Occipital lobe (tissue), 2 donors: ENCODE results near the gene RILPL2. TPM values are rescaled to one million over a fixed set of nuclear protein-coding genes. Genes with fewer than 3 reads are reported as not detected.
"Not testable (repeated sequence)": the region's sequence is repeated elsewhere in the genome, so short reads cannot be mapped to it uniquely, and the experiment has no call there.

ENCODE experiments used
- DNase-seq: peaks from one replicate; lab custom pipeline; 2025; lab: John Stamatoyannopoulos, UW
- total RNA-seq: library from RNA; depleted of rRNA; stranded (reverse); fragments of >200 nt; gene quantifications from one replicate; pipeline ENCODE4 v1.2.3, GENCODE V29; 2014

Gene RILPL2
- total RNA-seq, 1 donor from 2014 or later, result 0.78 TPM

GRCh38 chr12:123384318-123384993 lies 52.0 kb downstream of the RILPL2 start:
- DNase-seq, result no peak

DNA sequence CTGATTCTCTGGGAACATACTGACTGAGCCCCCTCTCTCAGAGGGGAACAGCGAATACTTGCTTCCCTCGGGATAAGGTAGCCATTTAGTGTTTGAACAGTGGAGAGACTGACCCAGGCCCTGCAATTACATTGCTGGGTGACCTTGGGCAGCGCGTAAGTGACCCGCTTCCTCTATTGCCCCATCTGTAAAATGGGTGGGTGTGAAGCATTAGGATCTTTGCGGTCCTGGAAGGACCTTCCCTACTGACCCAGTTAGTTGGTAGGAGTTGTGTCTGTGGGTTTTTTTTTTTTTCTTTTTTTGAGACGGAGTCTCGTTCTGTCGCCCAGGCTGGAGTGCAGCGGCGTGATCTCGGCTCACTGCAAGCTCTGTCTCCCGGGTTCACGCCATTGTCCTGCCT lies 53.8 kb downstream of the RILPL2 start:
- DNase-seq, result no peak

DNA sequence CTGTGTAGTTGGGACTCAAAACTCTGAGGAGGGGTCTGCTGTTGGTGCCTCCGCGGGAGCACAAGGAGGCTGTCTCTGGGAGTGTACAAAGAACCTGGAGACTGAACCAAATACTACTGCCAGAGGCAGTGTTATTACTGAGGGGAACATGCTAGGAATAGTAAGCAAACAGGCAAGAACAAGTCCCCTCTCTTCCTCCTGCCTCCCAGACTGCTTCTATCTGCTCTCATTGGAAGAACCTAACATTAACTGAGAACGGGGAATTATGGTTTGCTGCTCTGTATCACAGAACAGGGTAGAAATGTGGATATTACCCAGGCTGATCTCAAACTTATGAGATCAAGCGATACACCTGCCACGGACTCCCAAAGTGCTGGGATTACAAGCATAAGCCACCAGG lies 57.1 kb downstream of the RILPL2 start:
- DNase-seq, result no peak

DNA sequence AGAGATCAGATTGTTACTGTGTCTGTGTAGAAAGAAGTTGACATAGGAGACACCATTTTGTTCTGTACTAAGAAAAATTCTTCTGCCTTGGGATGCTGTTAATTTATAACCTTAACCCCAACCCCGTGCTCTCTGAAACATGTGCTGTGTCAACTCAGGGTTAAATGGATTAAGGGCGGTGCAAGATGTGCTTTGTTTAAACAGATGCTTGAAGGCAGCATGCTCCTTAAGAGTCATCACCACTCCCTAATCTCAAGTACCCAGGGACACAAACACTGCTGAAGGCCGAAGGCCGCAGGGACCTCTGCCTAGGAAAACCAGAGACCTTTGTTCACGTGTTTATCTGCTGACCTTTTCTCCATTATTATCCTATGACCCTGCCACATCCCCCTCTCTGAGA lies 64.1 kb downstream of the RILPL2 start:
- not testable (repeated sequence) for DNase-seq

DNA sequence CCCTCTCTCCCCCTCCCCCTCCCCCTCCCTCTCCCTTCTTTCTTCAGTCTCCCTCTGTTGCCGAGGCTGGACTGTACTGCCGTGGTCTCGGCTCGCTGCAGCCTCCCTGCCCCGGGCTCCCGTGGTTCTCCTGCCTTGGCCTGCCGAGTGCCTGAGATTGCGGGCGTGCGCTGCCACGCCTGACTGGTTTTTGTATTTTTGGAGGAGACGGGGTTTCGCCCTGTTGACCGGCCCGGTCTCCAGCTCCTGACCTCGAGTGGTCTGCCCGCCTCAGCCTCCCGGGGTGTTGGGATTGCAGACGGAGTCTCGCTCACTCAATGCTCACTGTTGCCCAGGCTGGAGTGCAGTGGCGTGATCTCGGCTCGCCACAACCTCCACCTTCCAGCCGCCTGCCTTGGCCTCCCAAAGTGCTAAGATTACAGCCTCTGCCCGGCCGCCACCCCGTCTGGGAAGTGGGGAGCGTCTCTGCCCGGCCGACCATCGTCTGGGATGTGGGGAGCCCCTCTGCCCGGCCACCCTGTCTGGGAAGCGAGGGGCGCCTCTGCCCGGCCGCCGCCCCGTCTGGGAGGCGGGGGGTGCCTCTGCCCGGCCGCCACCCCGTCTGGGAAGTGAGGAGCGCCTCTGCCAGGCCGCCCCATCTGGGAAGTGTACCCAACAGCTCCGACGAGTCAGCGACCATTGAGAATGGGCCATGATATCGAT lies 64.7 kb downstream of the RILPL2 start:
- not testable (repeated sequence) for DNase-seq

DNA sequence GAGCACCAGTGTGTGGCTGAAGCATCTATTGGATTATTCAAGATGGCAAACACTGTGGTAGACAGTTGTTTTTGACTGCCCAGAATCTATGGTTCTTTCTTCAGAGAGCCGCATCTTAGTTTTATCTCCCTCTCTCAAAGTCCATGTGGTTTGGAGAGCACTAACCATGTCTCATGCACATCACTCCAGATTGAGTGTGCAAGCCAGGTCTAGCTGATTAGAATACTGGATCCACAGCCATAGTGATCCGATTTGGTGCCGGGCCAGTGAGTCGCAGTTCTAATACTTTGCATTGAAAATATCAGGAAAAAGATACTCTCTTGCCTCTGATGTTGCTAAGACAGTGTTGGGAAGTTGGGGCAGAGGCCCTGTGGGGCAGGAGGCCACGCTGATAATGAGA lies 67.3 kb downstream of the RILPL2 start:
- no peak for DNase-seq

DNA sequence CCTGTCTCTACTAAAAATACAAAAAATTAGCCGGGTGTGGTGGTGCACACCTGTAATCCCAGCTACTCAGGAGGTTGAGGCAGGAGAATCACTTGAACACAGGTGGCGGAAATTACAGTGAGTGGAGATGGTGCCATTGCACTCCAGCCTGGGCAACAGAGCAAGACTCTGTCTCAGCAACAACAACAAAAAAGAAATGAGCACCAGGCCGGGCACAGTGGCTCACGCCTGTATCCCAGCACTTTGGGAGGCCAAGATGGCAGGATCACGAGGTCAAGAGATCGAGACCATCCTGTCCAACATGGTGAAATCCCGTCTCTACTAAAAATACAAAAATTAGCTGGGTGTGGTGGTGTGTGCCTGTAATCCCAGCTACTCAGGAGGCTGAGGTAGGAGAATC lies 68.1 kb downstream of the RILPL2 start:
- not testable (repeated sequence) for DNase-seq

- DNase-seq, result no peak
These were observed 69.0 kb downstream of the RILPL2 start for GRCh38 chr12:123367511-123367910.

Other genes starting within 250 kb of the RILPL2 start
- gene MPHOSPH9, start 203.5 kb downstream of the RILPL2 start, total RNA-seq, result 101 TPM
- 13.9 TPM for gene MTRFR, start 203.2 kb downstream of the RILPL2 start, total RNA-seq
- 75.0 TPM for gene CDK2AP1, start 164.8 kb downstream of the RILPL2 start, total RNA-seq
- gene SBNO1, start 71.8 kb downstream of the RILPL2 start, total RNA-seq, result 48.4 TPM
- 31.5 TPM for gene KMT5A, start 52.6 kb downstream of the RILPL2 start, total RNA-seq
- 25.4 TPM for gene SNRNP35, start 21.5 kb upstream of the RILPL2 start, total RNA-seq
- 4.8 TPM for gene RILPL1, start 97.0 kb upstream of the RILPL2 start, total RNA-seq
- gene TMED2, start 147.9 kb upstream of the RILPL2 start, total RNA-seq, result 244 TPM
- 21.5 TPM for gene DDX55, start 165.4 kb upstream of the RILPL2 start, total RNA-seq
- 27.1 TPM for gene EIF2B1, start 197.0 kb upstream of the RILPL2 start, total RNA-seq
- gene GTF2H3, start 197.1 kb upstream of the RILPL2 start, total RNA-seq, result 38.7 TPM
- gene TCTN2, start 234.4 kb upstream of the RILPL2 start, total RNA-seq, result 17.9 TPM